Coronary artery (tissue), 2 donors: ENCODE results near the gene TMEM63A.
A peak's percentile ranks its signal among the peaks of the same experiment; 100 is the strongest.
"Not testable (repeated sequence)": the region's sequence is repeated elsewhere in the genome, so short reads cannot be mapped to it uniquely, and the experiment has no call there.

ENCODE experiments used
- DNase-seq: peaks from one replicate; pipeline ENCODE4 v3.0.0-alpha.2; 2017; ENCODE audit warnings: low spot score
- H3K27ac ChIP-seq, 2 donors: fragments of 200-600 bp; sonication (generic); one replicate each; pipeline ENCODE4 v1.5.1; 2016 to 2019
- H3K4me3 ChIP-seq: fragments of 200-600 bp; sonication (generic); 2 replicates; pipeline ENCODE4 v1.5.1; 2016; ENCODE audit warnings: mild to moderate bottlenecking, moderate library complexity
- CTCF ChIP-seq: fragments of 200-600 bp; sonication (generic); IDR thresholded peaks from one replicate; pipeline ENCODE4 v1.5.1; 2019; ENCODE audit warnings: antibody characterized with exemption

TMEM63A gene

DNA sequence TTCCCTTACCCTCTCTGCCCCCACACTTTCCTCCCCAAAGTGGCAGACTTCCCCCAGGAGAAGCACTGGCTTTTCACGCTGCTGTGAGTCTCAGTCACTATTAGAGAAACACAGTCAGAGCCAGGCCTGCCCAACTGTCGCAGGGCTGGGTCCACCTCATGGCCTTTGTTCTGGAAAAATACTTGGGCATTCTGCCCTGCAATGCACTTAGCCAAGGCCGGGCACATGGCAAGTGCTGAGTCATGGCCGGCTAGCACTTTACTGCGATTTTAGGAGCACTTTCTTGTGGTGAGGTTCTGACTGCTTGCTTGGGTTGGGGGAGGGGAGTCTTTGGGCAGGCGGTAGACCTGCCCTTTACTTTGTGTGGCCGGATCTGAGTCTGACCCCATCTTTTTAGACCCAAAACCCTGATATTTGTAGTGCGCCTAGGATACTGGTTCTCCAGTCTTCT lies 64.5 kb downstream of the TMEM63A start:
- H3K27ac ChIP-seq: peak overlapping the region; percentile 84 to 93
- TF ChIP-seq CTCF: no peak
- peak; percentile 96 for DNase-seq
- H3K4me3 ChIP-seq: peak overlapping the region; percentile 48

DNA sequence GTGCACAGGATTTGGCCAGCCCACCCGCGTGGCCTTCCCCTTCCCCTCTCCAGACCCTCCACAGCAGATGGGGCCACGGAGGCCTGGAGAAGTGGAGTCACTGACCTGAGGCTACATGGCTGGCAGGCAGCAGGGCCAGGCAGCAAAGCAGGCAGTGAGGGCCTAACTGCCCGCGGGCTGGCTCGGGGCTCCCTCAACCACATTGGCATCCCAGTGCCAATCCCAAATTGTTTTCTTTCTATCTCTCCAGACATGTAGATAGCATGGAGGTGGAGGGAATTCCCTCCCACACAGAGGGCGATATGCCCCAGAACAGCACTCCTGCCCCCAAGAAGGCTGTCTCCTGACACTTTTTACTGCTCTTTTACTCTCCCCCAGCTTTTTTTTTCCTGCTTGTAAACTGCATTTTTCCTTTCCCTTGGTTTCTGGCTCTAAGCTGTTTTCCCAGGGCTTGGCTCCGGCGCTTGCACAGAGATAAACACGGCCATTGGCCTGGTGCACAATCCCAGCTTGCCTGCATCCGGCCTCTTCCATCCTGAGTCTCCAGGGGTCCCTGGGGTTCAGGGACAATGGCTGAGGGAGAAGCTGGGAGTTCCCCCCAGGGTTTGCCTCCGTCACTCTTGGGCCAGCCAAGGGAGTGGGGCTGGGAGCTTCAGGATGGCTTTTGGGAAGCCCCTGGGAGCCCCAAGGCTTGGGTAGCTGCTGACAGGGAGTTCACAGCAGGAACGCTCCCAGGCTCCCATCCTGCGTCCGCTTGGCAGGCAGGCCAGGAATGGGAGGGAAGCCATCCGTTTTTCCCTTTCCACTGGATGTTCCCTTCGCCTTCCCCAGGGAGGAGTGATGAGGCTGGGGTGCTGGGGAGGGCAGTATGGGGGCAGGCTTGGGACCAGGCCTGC lies 65.3 kb downstream of the TMEM63A start:
- peak overlapping the region; percentile 84 to 93 for H3K27ac ChIP-seq
- H3K4me3 ChIP-seq: peak overlapping the region; percentile 48
- DNase-seq: peak; percentile 88
- TF ChIP-seq CTCF: no peak

- no peak overlapping the region for H3K4me3 ChIP-seq
- peak overlapping the region; percentile 19 to 93 for H3K27ac ChIP-seq
- DNase-seq: no peak
- TF ChIP-seq CTCF: no peak
Measured at GRCh38 chr1:225815526-225816178, 66.5 kb downstream of the TMEM63A start.

GRCh38 chr1:225815090-225815489 lies 67.1 kb downstream of the TMEM63A start:
- not testable (repeated sequence) for H3K4me3 ChIP-seq, DNase-seq
- H3K27ac ChIP-seq: peak overlapping the region; percentile 36 to 93

DNA sequence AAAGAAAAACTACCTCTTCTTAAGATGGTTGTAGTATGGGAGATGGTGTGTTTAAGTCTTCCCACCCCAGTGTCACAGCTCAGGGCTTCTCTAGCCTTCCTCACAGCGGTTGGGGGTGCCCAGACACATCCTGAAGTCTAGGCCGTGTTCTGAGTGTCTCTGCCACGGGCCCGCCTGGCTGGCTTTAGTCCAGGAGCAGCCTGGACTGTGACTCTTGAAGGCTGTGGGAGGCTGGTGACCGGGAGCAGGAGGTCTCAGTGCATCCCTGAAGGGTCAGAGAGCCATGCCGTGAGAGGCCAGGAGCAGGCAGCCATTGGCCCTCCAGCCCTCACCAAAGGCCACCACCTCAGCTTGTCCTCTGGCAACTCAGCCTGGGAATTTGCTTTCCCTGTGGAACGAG lies 67.8 kb downstream of the TMEM63A start:
- H3K4me3 ChIP-seq: peak overlapping the region; percentile 5
- H3K27ac ChIP-seq: peak overlapping the region; percentile 36 to 93
- no peak for DNase-seq
- TF ChIP-seq CTCF: no peak

- peak; percentile 78 for DNase-seq
- no peak for TF ChIP-seq CTCF
- Histone ChIP-seq H3K4me3 (peak overlapping the region; percentile 16), H3K27ac (peak overlapping the region; percentile 50 to 93)
Measured at GRCh38 chr1:225813214-225813964, 68.8 kb downstream of the TMEM63A start.
